Aorta (tissue), 5 donors: Measurements from ENCODE around the gene MIR17HG. TPM values are rescaled to one million over a fixed set of nuclear protein-coding genes. Genes with fewer than 3 reads are reported as not detected.

Experiments
- ATAC-seq: fragments of 200-7000 bp; cut with Tn5 transposase; one replicate; pipeline ENCODE4 v1.9.1; 2022; ENCODE audit warnings: moderate library complexity; ENCODE audit not compliant: low FRiP score
- DNase-seq, 2 donors: peaks; one replicate each; pipeline ENCODE4 v3.0.0-alpha.2; 2020
- H3K27ac ChIP-seq, 2 donors: one replicate each; pipeline ENCODE4 v1.5.1; 2013; ENCODE audit warnings: low read length in 2 of 2, mild to moderate bottlenecking in 2 of 2, moderate library complexity in 2 of 2, control low read depth in 1 of 2, inconsistent platforms in 1 of 2, low read depth in 1 of 2
- H3K27me3 ChIP-seq, 2 donors: one replicate each; pipeline ENCODE4 v1.6.1; 2013; ENCODE audit warnings: control low read depth in 1 of 2, low read length in 1 of 2, mild to moderate bottlenecking in 1 of 2, moderate library complexity in 1 of 2; ENCODE audit not compliant: insufficient read depth in 2 of 2, control insufficient read depth in 1 of 2
- H3K36me3 ChIP-seq, 2 donors: one replicate each; pipeline ENCODE4 v1.6.1; 2013; ENCODE audit warnings: control low read depth in 1 of 2, low read length in 1 of 2, mild to moderate bottlenecking in 1 of 2; ENCODE audit not compliant: insufficient read depth in 2 of 2, control insufficient read depth in 1 of 2
- H3K4me1 ChIP-seq, 2 donors: one replicate each; pipeline ENCODE4 v1.6.1; 2013; ENCODE audit warnings: low read length in 2 of 2, control low read depth in 1 of 2, mild to moderate bottlenecking in 1 of 2, moderate library complexity in 1 of 2; ENCODE audit not compliant: insufficient read depth in 2 of 2, control insufficient read depth in 1 of 2
- H3K4me3 ChIP-seq, 2 donors: one replicate each; pipeline ENCODE4 v1.5.1; 2013; ENCODE audit warnings: low read length in 2 of 2, control low read depth in 1 of 2, mild to moderate bottlenecking in 1 of 2
- H3K9me3 ChIP-seq: one replicate; pipeline ENCODE4 v1.6.1; 2013; ENCODE audit warnings: mild to moderate bottlenecking, low read length; ENCODE audit not compliant: control insufficient read depth
- WGBS, 2 donors: extraction: QIAGEN DNeasy Blood & Tissue Kit; methylation state at CpG; one replicate each; pipeline ENCODE4 v1.1.7; 2013; 5-methylcytosine and 5-hydroxymethylcytosine counted together
- intact Hi-C, 2 donors: fragments of 100-400 bp; cut with DNase I; formaldehyde crosslinking; loops; one replicate each; pipeline versions ENCODE4 v1.14.2 to v1.15.0; 2022
- polyA plus RNA-seq, 2 donors: library from polyadenylated mRNA; stranded (reverse); fragments of 200-250 nt; gene quantifications; one replicate each; pipeline ENCODE4 v1.2.3, GENCODE V29; 2013
- total RNA-seq, 2 donors: library from RNA; stranded (reverse); fragmentation: NEBNext Ultra II Directional; extraction: Animal tissue kit (Norgen Biotek cat#: 25700); gene quantifications; one replicate each; pipeline ENCODE4 v1.2.1, GENCODE V29; 2021
- donor health status: healthy with polysubstance abuse.
- donor health status: Bipolar disorder and iron deficiency.
- donor health status: DM: no; HTN: no; CAD: no.
- donor health status: DM: no; HTN: no; CAD: no.
- donor health status: DM: yes; HTN: yes; CAD: no.

MIR17HG gene
- total and polyA plus RNA-seq, 4 donors, result 1.0 to 7.7 (median 3.8) TPM

DNA sequence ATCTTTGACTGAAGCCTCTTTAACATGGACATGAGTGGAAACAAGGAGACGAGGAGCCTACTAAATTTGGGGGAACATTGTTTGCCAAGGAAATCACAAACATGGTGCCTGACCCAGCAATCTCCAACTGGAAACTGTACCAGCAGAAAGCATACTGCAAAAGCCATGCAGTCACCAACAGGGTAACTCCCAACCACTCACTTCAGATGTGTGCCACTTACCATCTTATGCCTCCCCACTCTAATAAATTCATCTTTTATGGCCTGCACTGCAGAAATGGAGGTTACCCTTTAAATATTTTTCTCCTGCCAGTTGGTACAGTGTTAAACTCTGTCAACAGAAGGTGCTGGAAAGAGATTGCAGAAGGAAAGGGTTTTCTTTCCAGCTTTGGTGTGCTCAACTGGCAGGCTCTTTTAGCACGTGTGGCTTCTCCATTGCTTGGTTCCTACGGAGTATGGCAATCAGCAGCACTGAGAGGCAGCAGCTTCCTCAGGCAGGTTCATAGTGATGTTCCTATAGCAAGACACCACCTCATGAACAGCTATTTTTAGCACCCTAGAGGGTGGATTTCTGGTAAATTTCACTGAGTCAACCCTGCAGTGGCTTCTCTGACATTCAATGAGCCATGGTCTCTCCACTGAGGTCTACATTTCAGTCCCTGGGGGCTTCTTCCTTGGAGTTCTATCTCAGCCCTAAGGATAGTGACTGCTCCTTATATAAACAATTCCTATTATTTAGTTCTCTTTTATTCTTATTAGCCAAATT, 21.4 kb downstream of the MIR17HG start:
- DNase-seq (no peak), ATAC-seq (no peak)
- Histone ChIP-seq H3K36me3 (no peaks in the 10 kb centered on the region), H3K27me3 (no peaks in the 10 kb centered on the region), H3K4me3 (no peak overlapping the region), H3K4me1 (no peaks in the 10 kb centered on the region), H3K9me3 (no peaks in the 10 kb centered on the region), H3K27ac (no peak overlapping the region)
- intact Hi-C loops, result no loop called here
- 66 to 77% methylated on average over 3 of the region's 3 CpGs for WGBS, 2 donors

DNA sequence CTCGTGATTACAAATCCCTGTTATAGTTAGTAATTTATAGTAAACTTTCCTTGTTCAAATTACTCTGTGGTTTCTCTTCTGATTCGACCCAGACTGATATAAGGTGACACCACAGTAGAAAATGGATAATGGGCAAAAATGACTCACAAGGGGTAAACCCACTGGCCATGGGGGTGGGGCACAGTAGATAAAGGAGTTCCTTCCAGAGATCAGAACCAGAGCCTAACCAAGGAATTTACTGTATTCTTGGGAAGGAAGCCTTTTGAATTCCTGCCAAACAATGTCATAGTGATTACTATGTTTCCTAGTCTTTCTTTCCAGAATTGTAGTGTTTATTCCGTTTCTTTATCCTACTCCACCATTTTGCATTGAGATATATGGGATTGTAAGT, 21.9 kb downstream of the MIR17HG start:
- H3K4me1 ChIP-seq, result no peaks in the 10 kb centered on the region
- no peak overlapping the region for H3K27ac ChIP-seq
- WGBS, 2 donors, result 39 to 45% methylated on average over 3 of the region's 3 CpGs
- intact Hi-C loops, result no loop called here
- H3K9me3 ChIP-seq, result no peaks in the 10 kb centered on the region
- no peak for ATAC-seq
- no peak for DNase-seq
- no peak overlapping the region for H3K4me3 ChIP-seq
- no peaks in the 10 kb centered on the region for H3K27me3 ChIP-seq
- no peaks in the 10 kb centered on the region for H3K36me3 ChIP-seq

- no peak for DNase-seq
Observed at GRCh38 chr13:91370501-91370900, 23.0 kb downstream of the MIR17HG start.

GRCh38 chr13:91372911-91373310, 25.4 kb downstream of the MIR17HG start:
- no peak overlapping the region for H3K4me3 ChIP-seq
- no peaks in the 10 kb centered on the region for H3K9me3 ChIP-seq
- no peaks in the 10 kb centered on the region for H3K36me3 ChIP-seq
- H3K27ac ChIP-seq, result no peak overlapping the region
- no peaks in the 10 kb centered on the region for H3K27me3 ChIP-seq
- DNase-seq (no peak), ATAC-seq (no peak)
- WGBS, 2 donors, result 73 to 79% methylated on average over 3 of the region's 3 CpGs
- H3K4me1 ChIP-seq, result no peaks in the 10 kb centered on the region
- intact Hi-C loops, result no loop called here

More at GRCh38 chr13:91370501-91370900, 23.0 kb downstream of the MIR17HG start:
- WGBS, 2 donors, result 96% methylated on average over 2 of the region's 2 CpGs
- Histone ChIP-seq H3K36me3 (no peaks in the 10 kb centered on the region), H3K4me1 (no peaks in the 10 kb centered on the region), H3K4me3 (no peak overlapping the region), H3K27me3 (no peaks in the 10 kb centered on the region), H3K9me3 (no peaks in the 10 kb centered on the region), H3K27ac (no peak overlapping the region)
- intact Hi-C loops, result no loop called here
- no peak for ATAC-seq

DNA sequence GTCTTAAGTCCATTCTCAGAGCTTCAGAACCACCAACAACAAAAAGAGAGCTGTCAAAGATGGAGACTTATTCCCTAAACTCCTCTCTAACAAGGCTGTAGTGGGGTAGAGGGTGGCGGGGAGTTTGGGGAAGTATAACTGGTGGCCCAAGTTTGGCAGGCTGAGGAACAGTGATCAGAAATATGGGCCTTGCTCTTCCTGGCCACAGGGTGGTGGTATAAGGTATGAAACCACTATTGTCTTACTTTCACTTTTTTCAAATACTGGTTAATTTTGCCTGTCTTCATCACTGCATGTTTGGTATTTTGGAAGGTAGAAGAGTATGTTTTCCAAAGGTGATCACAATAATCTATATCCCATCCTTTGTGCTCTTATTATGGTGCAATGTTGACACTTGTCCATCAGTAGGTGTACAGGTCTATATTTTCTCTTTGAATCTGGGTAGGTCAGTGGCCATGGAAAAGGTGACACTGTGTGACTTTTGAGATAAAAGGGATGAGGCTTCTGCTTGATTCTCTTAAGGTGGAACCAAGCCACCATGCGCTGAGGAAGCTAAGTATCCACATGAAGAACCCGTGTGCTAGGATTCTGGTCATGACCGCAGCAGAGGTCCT, 27.7 kb downstream of the MIR17HG start:
- no peaks in the 10 kb centered on the region for H3K9me3 ChIP-seq
- H3K27ac ChIP-seq, result no peak overlapping the region
- H3K4me3 ChIP-seq, result no peak overlapping the region
- H3K36me3 ChIP-seq, result no peaks in the 10 kb centered on the region
- 91 to 93% methylated on average over 4 of the region's 4 CpGs for WGBS, 2 donors
- no peaks in the 10 kb centered on the region for H3K27me3 ChIP-seq
- no peaks in the 10 kb centered on the region for H3K4me1 ChIP-seq
- intact Hi-C loops, result no loop called here
- no peak for ATAC-seq
- DNase-seq, result no peak

GRCh38 chr13:91381371-91381770, 33.9 kb downstream of the MIR17HG start:
- intact Hi-C loops, result no loop called here
- Histone ChIP-seq H3K27me3 (no peaks in the 10 kb centered on the region), H3K4me3 (no peak overlapping the region), H3K4me1 (no peaks in the 10 kb centered on the region), H3K36me3 (no peaks in the 10 kb centered on the region), H3K27ac (no peak overlapping the region), H3K9me3 (no peaks in the 10 kb centered on the region)
- DNase-seq, result no peak
- no peak for ATAC-seq

GRCh38 chr13:91383836-91384235, 36.3 kb downstream of the MIR17HG start:
- no peak overlapping the region for H3K4me3 ChIP-seq
- ATAC-seq (no peak), DNase-seq (no peak)
- no peaks in the 10 kb centered on the region for H3K36me3 ChIP-seq
- intact Hi-C loops, result no loop called here
- no peaks in the 10 kb centered on the region for H3K27me3 ChIP-seq
- H3K9me3 ChIP-seq, result no peaks in the 10 kb centered on the region
- no peak overlapping the region for H3K27ac ChIP-seq
- H3K4me1 ChIP-seq, result no peaks in the 10 kb centered on the region
- WGBS, 2 donors, result 78 to 83% methylated on average over 4 of the region's 4 CpGs

- WGBS, 2 donors, result 73 to 76% methylated on average over 2 of the region's 2 CpGs
- Histone ChIP-seq H3K9me3 (no peaks in the 10 kb centered on the region), H3K27me3 (no peaks in the 10 kb centered on the region), H3K4me1 (no peaks in the 10 kb centered on the region), H3K36me3 (no peaks in the 10 kb centered on the region), H3K4me3 (no peak overlapping the region), H3K27ac (no peak overlapping the region)
- no peak for DNase-seq
- no peak for ATAC-seq
- intact Hi-C loops, result no loop called here
Observed at GRCh38 chr13:91384896-91385295, 37.4 kb downstream of the MIR17HG start.

DNA sequence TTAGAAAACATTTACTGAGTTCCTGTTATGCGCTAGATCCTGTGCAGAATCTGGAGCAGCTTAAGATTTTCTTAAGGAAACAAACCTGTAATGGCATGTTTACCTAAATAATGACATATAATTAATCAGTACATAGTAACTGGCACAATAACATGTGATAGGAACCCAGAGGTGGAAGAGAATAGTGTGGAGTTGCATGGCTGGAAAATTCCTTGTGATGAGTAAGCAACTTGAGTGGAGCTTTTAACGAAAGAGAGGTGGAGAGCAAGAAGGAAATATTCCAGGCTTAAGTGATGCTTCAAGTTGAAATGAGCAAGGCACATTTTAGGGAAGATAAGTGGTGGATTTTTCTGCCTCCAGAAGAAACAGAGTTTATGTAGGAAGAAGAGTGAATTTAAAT, 41.7 kb downstream of the MIR17HG start:
- no peak for DNase-seq

More for the DNA sequence above, 41.7 kb downstream of the MIR17HG start:
- Histone ChIP-seq H3K27ac (no peak overlapping the region), H3K9me3 (no peaks in the 10 kb centered on the region), H3K4me3 (no peak overlapping the region), H3K36me3 (no peaks in the 10 kb centered on the region), H3K4me1 (no peaks in the 10 kb centered on the region), H3K27me3 (no peaks in the 10 kb centered on the region)
- intact Hi-C loops, result no loop called here
- 83 to 86% methylated on average over 2 of the region's 2 CpGs for WGBS, 2 donors
- no peak for ATAC-seq
